UCSD-AML1 (cell line): Measurements from ENCODE around the gene SHC4.
A peak's percentile ranks its signal among the peaks of the same experiment; 100 is the strongest.
"Not testable (repeated sequence)": the region's sequence is repeated elsewhere in the genome, so short reads cannot be mapped to it uniquely, and the experiment has no call there.

Experiments
- DNase-seq: peaks from one replicate; lab custom pipeline; 2025; ENCODE audit not compliant: unreplicated experiment; lab: John Stamatoyannopoulos, UW

Gene SHC4

GRCh38 chr15:48925714-48926223 is 38.0 kb downstream of the SHC4 start:
- no peak for DNase-seq

- no peak for DNase-seq
Measured at GRCh38 chr15:48924528-48925393, 39.0 kb downstream of the SHC4 start.

- no peak for DNase-seq
Measured at GRCh38 chr15:48922046-48922445, 41.7 kb downstream of the SHC4 start.

- DNase-seq, result no peak
Measured at GRCh38 chr15:48916721-48917120, 47.0 kb downstream of the SHC4 start.

GRCh38 chr15:48915861-48916260 is 47.9 kb downstream of the SHC4 start:
- DNase-seq, result no peak

GRCh38 chr15:48914717-48915116 is 49.0 kb downstream of the SHC4 start:
- no peak for DNase-seq

- DNase-seq, result no peak
Measured at GRCh38 chr15:48913141-48913540, 50.6 kb downstream of the SHC4 start.

GRCh38 chr15:48910554-48910953 is 53.2 kb downstream of the SHC4 start:
- not testable (repeated sequence) for DNase-seq

- not testable (repeated sequence) for DNase-seq
Measured at GRCh38 chr15:48909313-48909712, 54.4 kb downstream of the SHC4 start.

GRCh38 chr15:48905847-48906246 is 57.9 kb downstream of the SHC4 start:
- no peak for DNase-seq

- DNase-seq, result no peak
Measured at GRCh38 chr15:48905216-48905615, 58.5 kb downstream of the SHC4 start.

GRCh38 chr15:48904758-48905157 is 59.0 kb downstream of the SHC4 start:
- DNase-seq, result no peak

GRCh38 chr15:48899793-48900192 is 63.9 kb downstream of the SHC4 start:
- DNase-seq, result no peak

GRCh38 chr15:48898446-48898845 is 65.3 kb downstream of the SHC4 start:
- DNase-seq, result no peak

- DNase-seq, result peak; percentile 12
Measured at GRCh38 chr15:48898032-48898431, 65.7 kb downstream of the SHC4 start.

- no peak for DNase-seq
Measured at GRCh38 chr15:48896869-48897814, 66.6 kb downstream of the SHC4 start.

GRCh38 chr15:48893311-48893710 is 70.4 kb downstream of the SHC4 start:
- no peak for DNase-seq

- DNase-seq, result no peak
Measured at GRCh38 chr15:48891232-48891765, 72.4 kb downstream of the SHC4 start.

GRCh38 chr15:48890375-48890972 is 73.2 kb downstream of the SHC4 start:
- DNase-seq, result no peak

GRCh38 chr15:48889925-48890324 is 73.8 kb downstream of the SHC4 start:
- DNase-seq, result no peak

- DNase-seq, result no peak
Measured at GRCh38 chr15:48888836-48889235, 74.9 kb downstream of the SHC4 start.
